ENCODE data around the gene INSL3.

GRCh38 chr19:17829855-17830566, 8.7 kb upstream of the INSL3 start:
- no peak for TF ChIP-seq POLR2A (IDR thresholded peaks at IDR 0.05; ENCODE audit: low read depth, low read length)
- no peak for TF ChIP-seq POLR2AphosphoS5 (IDR thresholded peaks at IDR 0.05; ENCODE audit: low read depth, low read length)
- TF ChIP-seq TAF1 (IDR thresholded peaks at IDR 0.05; ENCODE audit: low read depth, low read length): no peak
- no peak for TF ChIP-seq SPI1 (IDR thresholded peaks at IDR 0.05; ENCODE audit: low read depth, low read length)
- no peak for TF ChIP-seq POU2F2 (IDR thresholded peaks at IDR 0.05; ENCODE audit: low read depth, low read length)
